COLO668 (cell line): ENCODE data around the gene ADSS1.
"Not testable (repeated sequence)": the region's sequence is repeated elsewhere in the genome, so short reads cannot be mapped to it uniquely, and the experiment has no call there.

Experiments
- DNase-seq: peaks from one replicate; lab custom pipeline; 2025; ENCODE audit not compliant: unreplicated experiment; lab: John Stamatoyannopoulos, UW

Gene ADSS1

DNA sequence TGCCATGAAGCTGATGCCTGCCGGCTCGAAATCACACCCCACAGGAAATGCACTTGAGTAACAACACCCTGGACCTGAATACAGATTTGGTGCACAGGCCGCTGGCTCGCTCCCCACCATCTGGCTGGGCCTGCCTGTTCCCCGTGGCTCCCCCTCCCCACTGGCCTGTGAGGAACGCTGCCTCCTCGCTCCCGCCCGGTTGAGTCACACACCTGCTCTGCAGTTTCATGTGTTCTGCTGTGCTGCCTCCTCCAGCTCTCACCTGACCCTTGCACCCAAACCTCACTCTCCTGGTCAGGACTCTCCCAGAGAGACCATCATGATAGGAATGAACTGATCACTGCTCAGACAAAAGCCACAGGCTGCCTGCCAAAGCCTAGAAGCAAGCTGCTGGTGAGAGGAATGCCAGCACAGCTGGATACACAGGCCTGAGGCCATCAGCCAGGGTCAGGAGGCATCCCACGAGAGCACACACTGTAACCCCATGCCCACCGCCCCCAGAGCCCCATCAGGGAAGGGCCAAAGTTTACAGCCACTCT, 25.2 kb downstream of the ADSS1 start:
- peak; percentile 88 for DNase-seq

DNA sequence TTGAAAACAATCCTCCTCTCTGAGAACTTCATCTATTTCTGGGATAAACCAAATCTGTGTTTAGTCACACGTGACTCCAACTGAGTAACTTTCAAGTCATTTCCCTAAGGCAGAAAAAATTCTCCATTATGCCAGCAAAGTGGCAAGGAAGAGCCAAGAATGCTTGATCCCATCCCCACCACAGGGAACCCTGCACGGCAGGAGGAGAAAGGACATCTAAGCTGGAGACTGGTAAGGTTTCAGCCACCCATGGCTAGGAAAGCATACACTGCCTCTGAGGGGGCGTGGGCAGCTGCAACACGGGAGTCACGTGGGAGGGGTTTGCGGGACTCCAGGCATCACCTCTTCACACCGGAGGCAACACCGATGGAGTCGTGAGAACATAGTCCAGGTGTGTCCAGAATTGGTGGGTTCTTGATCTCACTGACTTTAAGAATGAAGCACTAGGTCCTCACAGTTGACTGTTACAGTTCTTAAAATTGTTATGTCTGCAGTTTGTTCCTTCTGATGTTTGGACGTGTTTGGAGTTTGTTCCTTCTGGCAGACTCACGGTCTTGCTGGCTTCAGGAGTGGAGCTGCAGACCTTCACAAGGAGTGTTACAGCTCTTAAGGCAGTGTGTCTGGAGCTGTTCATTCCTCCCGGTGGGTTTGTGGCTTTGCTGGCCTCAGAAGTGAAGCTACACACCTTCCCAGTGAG, 26.2 kb downstream of the ADSS1 start:
- DNase-seq = no peak

DNA sequence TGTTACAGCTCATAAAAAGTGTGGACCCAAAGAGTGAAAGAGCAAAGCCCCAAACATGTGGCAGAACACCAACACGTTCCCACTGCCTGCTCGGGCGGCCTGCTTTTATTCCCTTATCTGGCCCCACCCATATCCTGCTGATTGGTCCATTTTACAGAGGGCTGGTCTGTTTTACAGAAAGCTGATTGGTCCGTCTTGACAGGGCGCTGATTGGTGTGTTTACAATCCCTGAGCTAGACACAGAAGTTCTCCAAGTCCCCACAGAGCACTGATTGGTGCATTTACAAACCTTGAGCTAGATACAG, 26.7 kb downstream of the ADSS1 start:
- not testable (repeated sequence) for DNase-seq

DNA sequence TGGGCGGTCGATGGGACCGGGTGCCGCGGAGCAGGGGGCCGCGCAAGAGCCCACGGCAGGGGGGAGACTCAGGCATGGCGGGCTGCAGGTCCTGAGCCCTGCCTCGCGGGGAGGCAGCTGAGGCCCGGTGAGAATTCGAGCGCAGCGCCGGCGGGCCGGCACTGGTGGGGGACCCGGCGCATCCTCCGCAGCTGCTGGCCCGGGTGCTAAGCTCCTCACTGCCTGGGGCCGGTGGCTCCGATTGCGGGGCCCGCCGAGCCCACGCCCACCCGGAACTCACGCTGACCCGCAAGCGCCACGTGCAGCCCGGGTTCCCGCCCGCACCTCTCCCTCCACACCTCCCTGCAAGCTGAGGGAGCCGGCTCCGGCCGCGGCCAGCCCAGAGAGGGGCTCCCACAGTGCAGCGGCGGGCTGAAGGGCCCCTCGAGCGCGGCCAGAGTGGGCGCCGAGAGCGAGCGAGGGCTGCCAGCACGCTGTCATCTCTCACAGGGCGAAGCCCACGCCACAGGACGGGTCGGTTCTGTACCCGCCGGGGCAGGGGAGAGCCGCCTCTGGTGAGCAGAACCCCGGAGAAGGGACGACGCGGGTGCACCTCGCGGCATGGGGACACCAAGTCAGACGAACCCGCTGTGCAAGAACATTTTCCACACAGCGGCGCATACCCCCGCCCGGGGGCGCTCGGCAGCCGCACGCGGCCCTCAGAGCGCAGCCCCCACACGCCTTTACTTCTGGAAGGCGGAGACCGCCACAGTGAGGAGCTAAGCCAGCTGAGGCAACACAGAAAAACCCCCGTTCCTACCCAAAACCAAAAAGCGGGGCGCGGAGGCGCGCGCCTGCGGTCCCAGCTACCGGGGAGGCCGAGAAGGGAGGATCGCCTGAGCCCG, 27.8 kb downstream of the ADSS1 start:
- DNase-seq = no peak

DNA sequence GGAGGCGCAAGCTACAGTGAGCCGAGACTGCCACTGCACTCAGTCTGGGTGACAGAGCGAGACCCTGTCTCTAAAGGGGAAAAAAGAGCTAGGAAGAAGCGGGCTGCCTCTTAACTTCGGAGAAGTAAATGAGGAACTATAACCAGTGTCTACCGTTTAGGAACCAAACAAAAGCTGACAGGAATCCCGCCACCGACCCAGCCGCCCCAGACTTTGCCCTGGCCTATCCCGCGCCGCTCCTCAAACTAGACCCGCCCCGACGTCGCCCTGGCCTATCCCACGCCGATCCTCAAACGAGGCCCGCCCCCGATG, 28.4 kb downstream of the ADSS1 start:
- no peak for DNase-seq

DNA sequence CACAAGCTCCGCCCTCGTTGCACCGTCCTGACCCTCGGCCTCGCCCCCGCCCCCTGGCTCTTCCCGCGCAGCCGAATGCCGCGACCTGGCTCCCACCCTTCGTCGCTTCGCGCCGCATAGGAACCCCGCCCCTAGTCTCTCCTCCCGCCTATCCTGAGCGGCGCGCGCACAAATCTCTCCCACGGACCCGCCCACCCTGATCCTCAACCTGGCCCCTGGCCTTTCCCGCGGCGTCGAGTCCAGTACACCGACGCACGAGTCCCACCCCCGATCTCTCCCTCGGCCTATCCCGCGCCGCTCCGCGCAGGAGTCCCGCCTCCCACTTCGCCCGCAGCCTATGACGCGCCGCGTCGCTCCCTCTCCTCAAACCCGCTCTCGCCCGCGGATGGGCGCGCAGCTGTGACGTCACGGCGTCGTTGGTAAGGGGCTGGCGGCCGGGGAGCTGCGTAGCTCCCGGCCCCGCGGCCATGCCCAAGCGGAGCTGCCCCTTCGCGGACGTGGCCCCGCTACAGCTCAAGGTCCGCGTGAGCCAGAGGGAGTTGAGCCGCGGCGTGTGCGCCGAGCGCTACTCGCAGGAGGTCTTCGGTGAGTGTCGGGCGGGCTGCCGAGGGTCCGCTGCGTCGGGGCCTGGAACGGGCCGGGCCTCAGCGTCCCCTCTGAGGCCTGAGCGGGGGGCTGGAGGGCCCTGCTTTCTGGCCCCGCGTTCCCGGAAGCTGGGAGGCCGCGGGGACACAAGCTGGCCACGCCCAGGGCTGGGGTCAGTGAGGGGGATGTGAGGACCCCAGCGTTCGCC, 28.9 kb downstream of the ADSS1 start, which contains the start of gene SIVA1:
Gene SIVA1 (plus strand): TSS at position 413 of the 793 bp plus-strand sequence. CDS start 55 bp downstream, at position 468.
- peak; percentile 100 for DNase-seq

DNA sequence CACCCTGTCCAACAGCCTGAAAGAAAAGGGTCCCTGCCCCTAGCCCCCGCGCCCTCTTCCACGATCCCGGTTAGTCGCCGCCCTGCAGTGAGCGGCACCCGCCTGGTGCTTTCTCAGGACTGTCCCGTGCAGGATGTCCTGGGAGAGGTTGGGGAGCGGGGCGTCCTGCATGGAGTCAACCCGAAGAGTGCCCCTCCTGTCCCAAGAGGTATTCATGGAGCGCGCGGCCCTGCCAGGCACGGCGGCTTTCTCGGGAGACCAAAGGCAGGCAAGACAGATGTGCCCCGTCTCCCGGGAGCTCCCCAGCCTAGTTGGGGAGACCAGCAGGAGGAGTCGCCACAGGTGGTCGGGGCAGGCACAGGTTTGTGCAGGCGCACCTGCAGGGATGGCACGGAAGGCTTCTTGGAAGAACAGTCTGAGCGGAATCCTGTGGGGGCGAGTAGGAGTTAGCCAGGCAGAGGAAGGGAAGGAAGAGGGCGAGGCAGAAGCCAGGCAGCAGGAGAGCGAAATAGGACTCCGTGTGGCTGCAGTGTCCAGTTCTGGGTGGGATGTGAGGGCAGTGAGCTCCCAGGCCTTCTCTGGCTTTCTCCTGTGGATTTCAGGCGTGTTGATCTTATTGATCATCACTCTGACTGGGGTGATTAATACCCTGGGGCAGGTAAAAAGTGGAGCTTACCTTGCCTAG, 29.6 kb downstream of the ADSS1 start:
- DNase-seq = peak; percentile 32

DNA sequence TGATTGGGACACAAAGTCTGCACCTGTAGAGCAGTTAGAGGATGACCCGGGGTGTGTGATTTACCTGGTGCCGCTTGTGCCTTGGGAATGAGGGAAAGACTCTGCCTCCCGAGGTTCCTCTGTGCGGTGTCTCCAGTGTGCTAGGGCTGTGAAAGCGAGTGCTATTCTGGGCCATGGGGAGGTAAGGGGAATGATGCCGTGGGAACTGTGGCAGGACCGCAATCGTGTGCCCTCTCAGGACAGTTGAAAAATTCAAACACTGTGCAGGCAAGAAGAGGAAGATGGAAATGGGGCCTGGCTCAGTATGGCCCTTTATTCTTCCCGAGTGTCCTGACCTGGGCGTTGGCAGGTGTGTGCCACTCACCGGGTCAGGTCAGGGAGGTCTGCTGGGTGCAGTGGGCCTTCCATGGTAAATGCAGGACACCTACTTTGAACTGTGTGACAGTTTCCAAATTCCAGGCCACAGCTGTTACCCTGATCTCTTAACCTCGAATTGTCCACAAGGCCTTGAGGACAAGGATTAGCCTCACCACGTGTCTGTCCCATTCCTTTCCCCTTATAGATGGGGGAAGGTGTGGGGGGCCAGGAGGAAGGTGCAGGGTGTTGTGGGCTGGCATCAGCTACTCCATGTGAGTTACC, 30.3 kb downstream of the ADSS1 start:
- no peak for DNase-seq

DNA sequence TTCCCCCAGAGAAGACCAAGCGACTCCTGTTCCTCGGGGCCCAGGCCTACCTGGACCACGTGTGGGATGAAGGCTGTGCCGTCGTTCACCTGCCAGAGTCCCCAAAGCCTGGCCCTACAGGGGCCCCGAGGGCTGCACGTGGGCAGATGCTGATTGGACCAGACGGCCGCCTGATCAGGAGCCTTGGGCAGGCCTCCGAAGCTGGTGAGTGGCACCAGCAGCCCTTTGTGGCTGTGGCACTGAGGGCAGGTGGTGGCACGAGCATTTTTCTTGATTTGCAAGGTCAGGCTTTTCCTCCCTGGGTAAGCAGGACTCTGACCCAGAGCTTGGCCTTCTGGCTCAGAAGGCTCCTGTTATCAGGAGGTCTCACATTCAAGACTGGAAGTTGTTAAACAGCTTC, 31.6 kb downstream of the ADSS1 start:
- DNase-seq = no peak

DNA sequence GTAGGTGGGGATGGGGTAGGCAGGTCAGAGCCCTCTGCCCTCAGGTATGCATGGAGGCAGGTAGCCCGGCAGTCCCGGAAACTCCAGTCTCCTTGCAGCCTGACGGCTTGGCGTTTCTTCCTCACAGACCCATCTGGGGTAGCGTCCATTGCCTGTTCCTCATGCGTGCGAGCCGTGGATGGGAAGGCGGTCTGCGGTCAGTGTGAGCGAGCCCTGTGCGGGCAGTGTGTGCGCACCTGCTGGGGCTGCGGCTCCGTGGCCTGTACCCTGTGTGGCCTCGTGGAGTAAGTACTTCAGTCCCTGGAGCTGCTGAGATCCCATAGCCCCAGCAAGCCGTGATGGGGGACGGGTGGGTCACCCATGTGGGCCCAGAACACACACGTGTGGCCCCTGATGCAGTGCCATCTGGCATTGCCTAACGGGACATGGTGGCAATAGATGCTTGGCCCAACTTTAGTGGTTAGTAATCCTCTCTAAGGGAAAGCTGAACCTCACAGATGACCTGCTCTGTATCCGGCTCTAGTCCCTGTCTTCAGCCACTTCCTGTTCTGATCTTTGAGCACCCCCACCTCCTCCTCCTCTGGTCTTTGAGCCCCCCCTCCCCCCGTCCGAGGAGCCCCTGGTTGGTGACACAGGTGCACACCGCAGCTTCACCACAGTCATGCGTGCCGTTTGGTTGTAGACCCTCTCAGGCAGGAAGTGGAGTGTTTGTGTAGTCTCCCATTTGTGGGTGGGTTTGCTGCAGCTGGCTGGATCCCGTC, 32.6 kb downstream of the ADSS1 start:
- DNase-seq = no peak

DNA sequence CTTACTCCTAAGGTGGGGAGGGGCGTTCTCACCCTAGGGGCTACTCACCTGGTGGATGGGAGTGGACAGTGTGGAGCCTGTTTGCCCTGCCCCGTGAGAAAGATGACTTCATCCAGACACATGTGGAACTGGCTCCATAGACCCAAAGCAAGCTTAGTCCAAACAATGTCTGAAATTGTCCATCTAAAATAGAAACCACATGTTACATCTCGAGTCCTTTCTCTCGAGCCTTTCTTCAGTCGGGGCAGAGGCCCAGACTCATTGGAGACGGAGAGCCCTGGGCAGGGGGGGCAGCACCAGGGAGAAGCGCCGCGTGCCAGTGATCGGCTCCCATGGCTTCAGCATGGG, 33.2 kb downstream of the ADSS1 start:
- no peak for DNase-seq

DNA sequence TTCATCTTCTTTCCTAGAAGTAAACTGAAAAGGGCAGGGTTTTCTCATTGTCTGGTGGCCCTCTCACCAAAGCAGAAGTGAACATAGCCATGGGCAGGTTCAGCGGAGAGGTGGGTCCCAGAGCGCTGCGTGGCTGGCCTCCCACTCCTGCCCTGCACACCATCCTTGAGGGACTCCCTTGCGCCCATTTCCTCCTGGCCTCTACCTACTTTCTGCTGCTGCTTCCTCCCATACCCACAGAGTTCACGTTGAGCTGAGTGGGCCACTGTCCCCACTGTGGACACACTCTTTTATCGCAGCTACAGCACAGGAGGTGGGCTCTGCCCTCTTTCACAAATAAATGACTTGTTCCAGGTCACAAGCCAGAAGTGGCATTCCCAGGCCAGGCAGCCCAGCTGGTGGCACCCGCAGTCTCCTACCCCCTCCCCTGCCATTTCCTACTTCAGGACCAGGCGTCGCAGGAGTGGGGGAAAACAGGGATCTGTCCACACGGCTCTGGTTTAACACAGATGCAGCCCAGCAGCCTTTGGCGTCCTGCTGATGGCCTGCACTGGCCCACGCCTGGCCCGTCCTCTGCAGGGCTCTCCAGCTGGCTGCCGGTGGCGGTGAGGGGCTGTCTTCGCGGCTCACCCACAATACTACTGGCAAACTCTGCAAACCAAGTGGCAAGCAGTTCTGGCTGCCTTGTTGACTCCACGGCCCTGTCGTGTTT, 33.8 kb downstream of the ADSS1 start:
- DNase-seq = no peak

DNA sequence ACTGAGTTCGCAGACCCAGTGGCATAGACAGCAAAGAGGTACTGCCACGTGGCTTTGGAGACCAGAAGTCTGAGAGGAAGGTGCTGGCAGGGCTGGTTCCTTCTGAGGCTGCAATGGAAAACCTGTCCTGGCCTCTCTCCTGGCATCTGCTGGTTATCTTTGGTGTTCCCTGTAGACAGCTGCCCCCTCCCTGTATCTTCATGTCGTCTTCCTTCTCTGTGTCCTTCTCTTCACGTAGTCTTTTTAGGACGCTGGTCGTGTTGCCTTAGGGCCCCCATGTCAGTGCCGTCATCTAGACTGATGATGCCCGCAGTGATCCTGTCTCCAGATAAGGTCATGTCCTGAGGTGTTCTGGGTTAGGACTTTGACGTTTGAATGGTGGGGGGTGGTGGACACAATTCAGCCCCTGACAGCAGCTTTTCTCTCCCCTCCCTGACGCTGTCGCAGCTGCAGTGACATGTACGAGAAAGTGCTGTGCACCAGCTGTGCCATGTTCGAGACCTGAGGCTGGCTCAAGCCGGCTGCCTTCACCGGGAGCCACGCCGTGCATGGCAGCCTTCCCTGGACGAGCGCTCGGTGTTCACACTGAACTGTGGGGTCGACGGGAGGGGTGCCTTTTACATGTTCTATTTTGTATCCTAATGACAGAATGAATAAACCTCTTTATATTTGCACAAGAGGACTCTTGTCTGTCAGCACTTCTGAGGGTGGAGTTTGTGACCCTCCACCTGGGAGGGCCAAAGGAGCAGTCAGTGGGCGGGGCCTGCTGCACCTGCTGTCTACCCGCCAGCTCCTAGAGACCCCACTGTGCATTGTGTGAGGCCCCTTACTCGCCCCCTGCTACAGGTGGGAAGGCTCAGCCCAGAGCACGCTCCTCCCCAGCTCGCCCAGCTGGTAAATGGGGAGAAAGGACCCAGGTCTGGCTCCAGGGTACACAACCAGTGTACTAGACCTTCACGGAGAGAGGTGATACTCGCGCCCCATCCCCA, 35.2 kb downstream of the ADSS1 start:
- DNase-seq = no peak

DNA sequence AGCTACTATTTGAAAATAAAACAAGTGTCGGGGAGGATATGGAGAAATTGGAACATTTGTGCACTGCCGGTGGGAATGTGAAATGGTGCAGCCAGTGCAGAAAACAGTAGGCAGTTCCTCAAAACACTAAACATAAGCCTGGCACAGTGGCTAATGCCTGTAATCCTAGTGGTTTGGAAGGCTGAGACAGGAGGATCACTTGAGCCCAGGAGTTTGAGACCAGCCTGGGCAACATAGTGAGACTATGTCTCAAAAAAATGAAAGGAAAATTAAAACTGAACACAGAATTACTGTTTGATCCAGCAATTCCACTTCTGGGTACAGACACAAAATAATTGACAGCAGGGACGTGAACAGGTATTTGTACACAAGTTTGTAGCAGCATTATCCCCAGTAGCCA, 41.5 kb downstream of the ADSS1 start:
- DNase-seq = no peak

DNA sequence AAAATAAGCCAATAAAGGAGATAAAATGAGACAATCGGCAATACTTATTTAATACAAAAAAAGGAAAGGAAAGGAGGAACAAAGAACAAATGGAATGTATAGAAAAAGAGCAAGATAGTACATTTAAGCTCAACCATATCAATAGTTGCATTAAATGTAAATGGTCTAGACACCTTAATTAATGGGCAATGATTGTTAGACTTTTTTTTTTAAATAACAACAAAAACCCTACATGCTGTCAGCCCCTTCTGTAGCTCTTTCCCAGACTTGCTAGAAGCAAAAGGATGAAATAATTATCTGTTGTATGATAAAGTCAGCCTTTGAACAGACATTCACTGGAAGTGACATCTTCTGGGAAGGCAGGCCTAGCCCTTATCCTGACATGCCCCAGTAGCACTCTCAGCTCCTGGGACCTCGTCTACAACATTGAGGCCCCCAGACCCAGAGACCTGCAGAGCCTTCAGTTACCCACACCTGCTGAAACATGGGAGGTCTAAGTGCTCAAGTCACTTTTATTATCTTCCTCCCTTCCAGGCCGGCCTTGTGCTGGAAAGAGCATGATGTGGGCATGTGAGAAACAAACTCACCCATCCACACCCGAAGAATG, 42.3 kb downstream of the ADSS1 start:
- DNase-seq = no peak

DNA sequence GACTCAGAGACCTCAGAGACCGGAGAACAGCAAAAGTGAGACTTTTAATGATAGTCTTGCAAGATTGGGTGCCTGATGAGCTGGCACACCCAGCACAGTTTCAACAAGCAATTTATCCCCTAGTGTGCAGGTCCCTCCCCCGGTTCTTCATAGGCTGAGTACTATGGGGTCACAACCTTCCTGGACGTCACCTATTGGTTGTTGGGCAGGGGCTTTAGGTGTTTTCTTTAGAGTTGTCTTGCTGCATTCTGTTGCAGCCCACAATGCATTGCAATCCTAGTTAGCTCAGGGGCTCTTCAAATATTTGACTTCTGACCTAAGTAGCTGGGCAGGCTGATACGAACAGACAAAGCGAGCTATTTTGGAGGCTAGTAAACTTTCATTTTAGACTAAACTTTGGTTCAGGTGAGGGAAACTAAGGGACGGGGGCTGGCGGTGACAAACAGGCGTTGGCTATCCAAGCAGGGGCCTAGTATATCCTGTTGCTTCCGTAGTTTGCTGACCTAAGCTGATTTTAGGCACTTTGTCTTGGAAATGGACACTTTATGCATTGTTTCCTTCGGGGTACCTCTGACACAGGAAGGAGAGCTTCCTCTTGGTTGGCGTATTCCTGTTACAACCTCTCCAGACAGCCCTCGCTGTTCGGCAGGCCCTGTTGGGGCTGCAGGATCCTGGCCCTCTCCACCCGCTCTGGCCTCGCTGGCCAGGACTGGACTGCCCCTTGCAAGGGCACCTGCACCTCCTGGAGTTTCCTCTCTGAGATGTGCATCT, 43.0 kb downstream of the ADSS1 start:
- no peak for DNase-seq

DNA sequence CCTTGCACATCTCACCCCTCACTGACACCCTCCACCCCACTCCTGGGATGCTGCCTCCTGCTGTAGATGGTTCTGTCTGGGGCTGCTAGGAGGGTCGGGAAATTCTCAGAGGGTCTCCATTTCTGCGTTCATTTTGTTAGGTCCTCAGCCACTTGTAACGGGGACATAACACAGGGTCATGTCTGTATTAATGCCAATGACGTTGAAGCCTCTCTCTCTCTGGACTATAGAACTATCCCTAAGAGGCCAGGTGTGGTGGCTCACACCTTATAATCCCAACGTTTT, 43.5 kb downstream of the ADSS1 start:
- no peak for DNase-seq
